ENCODE results near the gene SH3RF3.

Gene SH3RF3

DNA sequence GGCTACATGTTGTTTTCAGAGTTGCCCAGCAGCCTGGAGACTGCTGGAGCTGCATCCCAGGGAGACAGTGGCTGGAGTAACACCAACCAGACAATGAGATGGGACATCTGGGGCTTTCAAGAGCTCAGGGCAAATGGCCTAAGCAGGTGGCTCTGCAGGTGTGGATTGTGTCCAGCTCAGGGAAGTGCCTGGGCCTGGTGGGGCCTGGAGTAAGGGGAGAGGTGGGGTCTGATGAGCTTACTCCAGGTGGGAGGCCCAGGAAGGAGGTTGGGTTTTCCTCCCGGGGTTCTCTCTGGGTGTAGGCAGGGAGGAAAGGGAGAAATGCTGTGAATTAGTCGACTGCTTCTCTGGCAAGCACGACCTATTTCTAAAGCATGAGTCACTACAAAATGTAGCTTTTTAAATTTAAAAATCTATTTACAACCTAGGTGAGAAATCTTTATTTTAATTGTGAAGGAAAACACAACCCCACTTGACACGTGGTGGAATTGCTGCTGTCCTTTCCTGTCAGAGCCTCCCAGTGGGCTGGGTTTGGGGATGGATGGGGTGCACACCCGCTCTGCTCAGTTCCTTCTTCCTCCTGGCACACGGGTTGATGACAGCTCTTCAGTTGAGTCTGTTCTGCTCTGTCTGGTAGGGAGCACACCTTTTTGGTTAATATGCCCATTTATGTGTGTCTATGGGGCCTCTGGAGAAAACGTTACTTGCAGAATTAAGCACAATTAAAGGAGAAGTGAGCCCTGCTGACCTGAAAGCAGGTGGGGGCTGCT, 81.6 kb downstream of the SH3RF3 start:
- Histone ChIP-seq H3K4me3 (ENCODE audit: control insufficient read depth in 1 of 7, extremely low read depth in 1 of 7, insufficient read depth in 4 of 7, low read depth in 2 of 7, low read length in 6 of 7) (no peak overlapping the region), H3K36me3 (ENCODE audit: control insufficient read depth in 4 of 4, insufficient read depth in 4 of 4, low read length in 3 of 4) (no peaks in the 10 kb centered on the region), H3K4me1 (ENCODE audit: control extremely low read depth in 1 of 4, control insufficient read depth in 4 of 4, insufficient read depth in 4 of 4, low read length in 3 of 4) (peaks cover 12 to 30% (median 24%) of the 10 kb centered on the region in 4 experiments), H3K27ac (ENCODE audit: insufficient read depth in 1 of 2, low read depth in 1 of 2, low read length in 2 of 2, poor library complexity in 1 of 2, severe bottlenecking in 2 of 2) (no peak overlapping the region), H3K27me3 (replicated peaks in 2 of 5; ENCODE audit: control insufficient read depth in 4 of 5, insufficient read depth in 5 of 5, low read length in 4 of 5) (peaks cover 4 to 70% (median 21%) of the 10 kb centered on the region in 5 experiments), H3K9me3 (ENCODE audit: control extremely low read depth in 1 of 5, control insufficient read depth in 4 of 5, insufficient read depth in 2 of 5, low read depth in 1 of 5, low read length in 4 of 5) (peaks cover 0 to 6% (median 3%) of the 10 kb centered on the region in 5 experiments)
- POLR2A ChIA-PET: no interaction called here
- WGBS (ENCODE audit: insufficient coverage): 6% methylated on average over 2 of the region's 7 CpGs
- peak in 1 of 3 donors; percentile 25 for DNase-seq
- CTCF ChIA-PET: interaction anchor here (0.7 to 2.4 kb wide), 2 partner anchors 14 to 299 kb away, joined by 3 to 5 read pairs; no protein-coding TSS in a partner anchor

DNA sequence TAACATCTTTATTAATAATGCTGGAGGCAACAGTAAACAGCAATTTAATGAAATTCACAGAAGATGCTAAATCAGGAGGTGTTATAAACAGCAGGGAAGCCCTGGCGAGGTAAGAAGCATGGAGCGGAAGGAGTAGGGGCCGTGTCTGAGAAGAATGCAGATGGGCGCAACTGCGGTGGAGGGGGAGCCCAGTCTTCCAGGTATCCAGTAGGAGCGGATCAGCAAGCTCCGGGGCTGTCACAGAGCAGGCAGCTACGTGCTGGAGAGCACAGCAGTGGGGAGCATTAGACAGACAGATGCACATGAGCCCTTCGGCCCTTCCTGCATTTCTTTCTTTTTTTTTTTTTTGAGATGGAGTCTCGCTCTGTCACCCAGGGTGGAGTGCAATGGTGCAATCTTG, 82.3 kb downstream of the SH3RF3 start:
- WGBS (ENCODE audit: insufficient coverage): 84% methylated on average over 8 of the region's 10 CpGs
- Histone ChIP-seq H3K27me3 (replicated peaks in 2 of 5; ENCODE audit: control insufficient read depth in 4 of 5, insufficient read depth in 5 of 5, low read length in 4 of 5) (peaks cover 4 to 75% (median 23%) of the 10 kb centered on the region in 5 experiments), H3K4me1 (ENCODE audit: control extremely low read depth in 1 of 4, control insufficient read depth in 4 of 4, insufficient read depth in 4 of 4, low read length in 3 of 4) (peaks cover 12 to 37% (median 28%) of the 10 kb centered on the region in 4 experiments), H3K4me3 (ENCODE audit: control insufficient read depth in 1 of 7, extremely low read depth in 1 of 7, insufficient read depth in 4 of 7, low read depth in 2 of 7, low read length in 6 of 7) (no peak overlapping the region), H3K9me3 (ENCODE audit: control extremely low read depth in 1 of 5, control insufficient read depth in 4 of 5, insufficient read depth in 2 of 5, low read depth in 1 of 5, low read length in 4 of 5) (peaks cover 0 to 6% (median 3%) of the 10 kb centered on the region in 5 experiments), H3K36me3 (ENCODE audit: control insufficient read depth in 4 of 4, insufficient read depth in 4 of 4, low read length in 3 of 4) (no peaks in the 10 kb centered on the region), H3K27ac (ENCODE audit: insufficient read depth in 1 of 2, low read depth in 1 of 2, low read length in 2 of 2, poor library complexity in 1 of 2, severe bottlenecking in 2 of 2) (no peak overlapping the region)
- DNase-seq: no peak
- POLR2A ChIA-PET: no interaction called here
- CTCF ChIA-PET: interaction anchor here (2.4 kb wide), 1 partner anchor 299 kb away, joined by 5 read pairs; no protein-coding TSS in a partner anchor

DNA sequence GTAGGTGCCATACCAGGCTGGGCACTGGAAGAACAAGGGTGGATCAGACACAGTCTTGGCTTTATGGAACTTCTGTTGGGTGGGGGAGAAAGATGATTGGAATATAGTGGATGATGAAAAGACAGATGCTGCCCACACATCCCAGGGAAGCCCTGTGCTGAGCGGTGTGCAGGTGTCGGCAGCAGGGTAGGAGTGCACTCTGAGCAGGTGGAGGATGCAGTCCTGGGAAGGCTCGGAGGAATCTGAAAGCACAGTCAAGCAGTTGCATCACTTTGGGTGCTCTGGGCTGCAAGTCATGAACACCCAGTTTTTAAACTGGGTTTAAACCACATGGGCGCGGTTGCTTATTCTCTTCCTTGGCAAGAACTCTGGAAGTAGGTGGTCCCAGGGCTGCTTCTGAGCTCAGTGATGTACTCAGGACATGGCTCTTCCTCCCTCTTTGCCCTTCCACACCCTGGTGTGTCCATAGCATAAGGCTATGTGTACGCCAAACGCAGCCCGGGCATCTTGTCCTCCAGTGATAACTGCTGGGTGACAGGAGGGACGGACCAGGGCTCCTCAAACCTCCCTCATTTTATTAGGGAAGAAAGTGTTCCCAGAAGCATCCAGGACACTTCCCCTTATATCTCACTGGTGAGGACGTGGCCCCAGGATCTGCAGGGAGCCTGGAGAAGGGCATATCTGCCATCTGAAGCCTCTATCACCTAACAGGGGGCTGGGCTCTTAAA, 84.0 kb downstream of the SH3RF3 start:
- H3K4me3 ChIP-seq (ENCODE audit: control insufficient read depth in 1 of 7, extremely low read depth in 1 of 7, insufficient read depth in 4 of 7, low read depth in 2 of 7, low read length in 6 of 7): no peak overlapping the region
- ChIA-PET CTCF (no interaction called here), POLR2A (no interaction called here)
- 93% methylated on average over 8 of the region's 10 CpGs for WGBS (ENCODE audit: insufficient coverage)
- H3K4me1 ChIP-seq (ENCODE audit: control extremely low read depth in 1 of 4, control insufficient read depth in 4 of 4, insufficient read depth in 4 of 4, low read length in 3 of 4): peaks cover 22 to 54% (median 41%) of the 10 kb centered on the region in 4 experiments
- H3K27me3 ChIP-seq (replicated peaks in 2 of 5; ENCODE audit: control insufficient read depth in 4 of 5, insufficient read depth in 5 of 5, low read length in 4 of 5): peaks cover 4 to 73% (median 22%) of the 10 kb centered on the region in 5 experiments
- no peak for DNase-seq
- H3K9me3 ChIP-seq (ENCODE audit: control extremely low read depth in 1 of 5, control insufficient read depth in 4 of 5, insufficient read depth in 2 of 5, low read depth in 1 of 5, low read length in 4 of 5): peaks cover 0 to 6% (median 3%) of the 10 kb centered on the region in 5 experiments
- H3K27ac ChIP-seq (ENCODE audit: insufficient read depth in 1 of 2, low read depth in 1 of 2, low read length in 2 of 2, poor library complexity in 1 of 2, severe bottlenecking in 2 of 2): no peak overlapping the region
- H3K36me3 ChIP-seq (ENCODE audit: control insufficient read depth in 4 of 4, insufficient read depth in 4 of 4, low read length in 3 of 4): no peaks in the 10 kb centered on the region

DNA sequence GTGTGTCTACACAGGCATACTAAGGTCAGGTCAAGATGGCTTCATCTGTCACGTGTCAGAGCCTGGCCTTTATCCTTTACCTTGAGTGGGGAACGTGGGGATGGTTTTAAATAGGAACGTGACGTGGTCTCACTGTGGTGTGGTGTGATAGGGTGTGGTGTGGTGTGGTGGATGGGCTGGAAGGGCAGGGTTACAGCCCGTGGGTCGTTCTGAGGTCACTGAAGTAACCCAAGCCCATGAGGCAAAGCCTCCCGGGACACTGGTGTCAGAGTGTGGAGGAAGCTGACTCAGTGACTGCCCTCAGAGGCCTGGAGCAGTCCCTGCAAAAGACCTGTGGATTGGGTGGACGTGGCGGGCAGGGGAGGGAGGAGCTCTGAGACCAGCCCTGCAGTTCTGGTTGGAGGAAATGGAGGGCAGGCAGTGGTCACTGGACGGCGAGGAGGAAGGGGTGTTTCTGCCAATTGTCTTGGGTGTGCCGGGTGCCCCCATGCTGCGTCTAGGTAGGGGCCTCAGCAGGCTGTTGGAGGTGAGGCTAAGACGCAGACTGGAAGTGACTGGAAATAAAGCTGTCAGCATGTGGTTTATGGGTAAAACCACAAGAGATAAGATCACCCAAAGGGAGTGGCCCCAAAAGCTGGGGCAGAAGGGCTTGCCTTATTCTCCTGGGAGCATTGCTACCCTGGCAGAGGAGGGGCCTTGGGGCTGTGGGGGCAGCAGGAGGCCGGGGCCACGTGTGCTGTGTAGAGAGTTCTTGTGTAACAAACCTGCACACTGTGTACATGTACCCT, 84.8 kb downstream of the SH3RF3 start:
- CTCF ChIA-PET: interaction anchor here (1.3 kb wide), 1 partner anchor 25 kb away, joined by 6 read pairs; no protein-coding TSS in a partner anchor
- H3K36me3 ChIP-seq (ENCODE audit: control insufficient read depth in 4 of 4, insufficient read depth in 4 of 4, low read length in 3 of 4): no peaks in the 10 kb centered on the region
- peaks cover 26 to 62% (median 49%) of the 10 kb centered on the region in 4 experiments for H3K4me1 ChIP-seq (ENCODE audit: control extremely low read depth in 1 of 4, control insufficient read depth in 4 of 4, insufficient read depth in 4 of 4, low read length in 3 of 4)
- H3K4me3 ChIP-seq (ENCODE audit: control insufficient read depth in 1 of 7, extremely low read depth in 1 of 7, insufficient read depth in 4 of 7, low read depth in 2 of 7, low read length in 6 of 7): peak overlapping the region in 3 of 7 experiments; percentile 12 to 48 (median 27)
- H3K9me3 ChIP-seq (ENCODE audit: control extremely low read depth in 1 of 5, control insufficient read depth in 4 of 5, insufficient read depth in 2 of 5, low read depth in 1 of 5, low read length in 4 of 5): no peaks in the 10 kb centered on the region
- no peak overlapping the region for H3K27ac ChIP-seq (ENCODE audit: insufficient read depth in 1 of 2, low read depth in 1 of 2, low read length in 2 of 2, poor library complexity in 1 of 2, severe bottlenecking in 2 of 2)
- peaks cover 4 to 64% (median 20%) of the 10 kb centered on the region in 5 experiments for H3K27me3 ChIP-seq (replicated peaks in 2 of 5; ENCODE audit: control insufficient read depth in 4 of 5, insufficient read depth in 5 of 5, low read length in 4 of 5)
- POLR2A ChIA-PET: no interaction called here
- WGBS (ENCODE audit: insufficient coverage): 2% methylated on average over 12 of the region's 16 CpGs
- DNase-seq: peak; percentile 91 to 97 (median 96)

DNA sequence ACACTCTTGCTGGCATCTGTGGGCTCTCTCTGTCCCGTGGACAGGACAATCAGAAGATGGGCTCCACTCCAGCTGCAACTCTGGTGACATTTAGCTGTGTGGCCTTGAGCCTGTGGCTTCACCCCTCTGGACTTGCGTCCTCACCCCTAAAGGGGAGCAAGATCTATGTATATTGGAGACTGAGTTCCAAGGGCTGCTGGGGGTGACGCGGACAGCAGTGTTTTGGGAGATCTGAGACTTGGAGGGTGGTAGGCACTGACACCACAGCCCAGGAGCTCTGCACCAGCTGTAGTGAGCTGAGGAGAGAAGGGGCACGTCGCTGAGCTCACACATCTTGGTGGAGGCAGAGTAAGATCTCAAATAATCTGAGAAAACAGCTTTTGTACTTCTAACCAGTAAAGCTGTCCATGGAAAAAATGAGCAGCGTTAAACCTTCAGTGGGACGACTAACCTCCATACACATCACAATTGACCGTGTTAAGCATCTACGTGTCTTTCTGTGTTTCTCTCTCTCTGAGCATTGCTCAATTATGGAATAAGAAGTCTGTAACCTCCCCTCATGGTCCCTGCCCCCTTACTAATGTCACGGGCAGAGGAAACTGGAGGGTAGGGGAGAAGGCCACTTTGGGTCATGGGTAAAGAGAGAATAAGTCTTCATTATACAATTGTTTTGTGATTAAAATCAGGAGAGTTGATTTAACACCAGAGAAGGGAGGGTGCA, 85.8 kb downstream of the SH3RF3 start:
- CTCF ChIA-PET: interaction anchor here (1.2 to 1.7 kb wide), 4 partner anchors 9 to 295 kb away, joined by 3 to 11 read pairs (median 5); no protein-coding TSS in a partner anchor
- Histone ChIP-seq H3K9me3 (ENCODE audit: control extremely low read depth in 1 of 5, control insufficient read depth in 4 of 5, insufficient read depth in 2 of 5, low read depth in 1 of 5, low read length in 4 of 5) (no peaks in the 10 kb centered on the region), H3K27me3 (replicated peaks in 2 of 5; ENCODE audit: control insufficient read depth in 4 of 5, insufficient read depth in 5 of 5, low read length in 4 of 5) (peaks cover 4 to 61% (median 20%) of the 10 kb centered on the region in 5 experiments), H3K4me3 (ENCODE audit: control insufficient read depth in 1 of 7, extremely low read depth in 1 of 7, insufficient read depth in 4 of 7, low read depth in 2 of 7, low read length in 6 of 7) (peak overlapping the region in 1 of 7 experiments; percentile 14), H3K4me1 (ENCODE audit: control extremely low read depth in 1 of 4, control insufficient read depth in 4 of 4, insufficient read depth in 4 of 4, low read length in 3 of 4) (peaks cover 27 to 63% (median 50%) of the 10 kb centered on the region in 4 experiments), H3K36me3 (ENCODE audit: control insufficient read depth in 4 of 4, insufficient read depth in 4 of 4, low read length in 3 of 4) (no peaks in the 10 kb centered on the region), H3K27ac (ENCODE audit: insufficient read depth in 1 of 2, low read depth in 1 of 2, low read length in 2 of 2, poor library complexity in 1 of 2, severe bottlenecking in 2 of 2) (no peak overlapping the region)
- 87% methylated on average over 8 of the region's 11 CpGs for WGBS (ENCODE audit: insufficient coverage)
- no peak for DNase-seq
- POLR2A ChIA-PET: no interaction called here

DNA sequence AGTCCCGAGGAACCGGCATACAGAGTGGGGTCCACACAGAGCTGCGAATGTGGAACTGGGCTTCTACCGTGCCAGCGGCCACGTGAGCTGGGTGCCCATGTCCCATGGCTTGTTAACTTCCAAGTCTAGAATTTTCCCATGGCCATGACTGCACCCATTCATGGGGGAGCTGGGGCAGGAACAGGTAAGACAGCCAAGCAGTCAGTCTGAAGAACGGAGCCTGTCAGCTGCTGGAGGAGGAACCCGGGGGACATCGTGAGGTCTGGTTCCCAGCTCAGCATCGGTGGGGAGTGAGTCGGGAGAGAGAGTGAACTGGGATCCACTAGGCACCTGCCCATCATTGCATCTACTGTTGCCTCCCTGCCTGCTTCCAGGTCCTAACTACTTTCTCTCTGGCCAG, 86.9 kb downstream of the SH3RF3 start:
- DNase-seq: no peak
- WGBS (ENCODE audit: insufficient coverage): 98% methylated on average over 9 of the region's 11 CpGs
- Histone ChIP-seq H3K9me3 (ENCODE audit: control extremely low read depth in 1 of 5, control insufficient read depth in 4 of 5, insufficient read depth in 2 of 5, low read depth in 1 of 5, low read length in 4 of 5) (no peaks in the 10 kb centered on the region), H3K4me1 (ENCODE audit: control extremely low read depth in 1 of 4, control insufficient read depth in 4 of 4, insufficient read depth in 4 of 4, low read length in 3 of 4) (peaks cover 27 to 62% (median 50%) of the 10 kb centered on the region in 4 experiments), H3K4me3 (ENCODE audit: control insufficient read depth in 1 of 7, extremely low read depth in 1 of 7, insufficient read depth in 4 of 7, low read depth in 2 of 7, low read length in 6 of 7) (no peak overlapping the region), H3K36me3 (ENCODE audit: control insufficient read depth in 4 of 4, insufficient read depth in 4 of 4, low read length in 3 of 4) (no peaks in the 10 kb centered on the region), H3K27ac (ENCODE audit: insufficient read depth in 1 of 2, low read depth in 1 of 2, low read length in 2 of 2, poor library complexity in 1 of 2, severe bottlenecking in 2 of 2) (no peak overlapping the region), H3K27me3 (replicated peaks in 2 of 5; ENCODE audit: control insufficient read depth in 4 of 5, insufficient read depth in 5 of 5, low read length in 4 of 5) (peaks cover 4 to 52% (median 20%) of the 10 kb centered on the region in 5 experiments)
- CTCF ChIA-PET: interaction anchor here (1.5 to 1.7 kb wide), 2 partner anchors 8 to 11 kb away, joined by 4 to 11 read pairs; no protein-coding TSS in a partner anchor
- POLR2A ChIA-PET: no interaction called here

Measured in common myeloid progenitor, CD34-positive (primary cell).